GM21717 (cell line): ENCODE data around the gene KREMEN2.

Experiments used
- ATAC-seq: cut with Tn5 transposase; IDR thresholded peaks from one replicate; pipeline ENCODE4 v1.9.1; 2021; ENCODE audit warnings: mild to moderate bottlenecking, moderate library complexity; ENCODE audit not compliant: unreplicated experiment

KREMEN2 gene

DNA sequence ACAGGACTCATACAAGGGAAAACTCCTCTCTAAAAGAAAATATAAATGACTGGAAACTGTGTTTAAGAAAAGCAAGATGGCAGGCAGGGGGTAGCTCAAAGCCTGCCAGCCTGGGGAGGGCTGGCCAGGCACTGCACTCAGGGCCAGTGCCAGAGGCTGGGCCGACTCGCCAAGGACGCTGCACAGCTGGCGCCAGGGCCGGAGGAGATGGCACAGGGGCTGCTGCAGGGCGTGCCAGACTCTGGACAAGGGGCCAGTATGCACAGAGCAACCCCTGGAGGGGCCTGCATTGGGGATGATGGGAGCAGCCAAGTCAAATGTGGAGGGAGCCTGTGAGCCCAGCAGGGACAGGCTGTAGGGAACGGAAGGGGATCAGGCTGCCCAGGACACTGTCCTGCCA lies 12.1 kb downstream of the KREMEN2 start:
- no peak for ATAC-seq

DNA sequence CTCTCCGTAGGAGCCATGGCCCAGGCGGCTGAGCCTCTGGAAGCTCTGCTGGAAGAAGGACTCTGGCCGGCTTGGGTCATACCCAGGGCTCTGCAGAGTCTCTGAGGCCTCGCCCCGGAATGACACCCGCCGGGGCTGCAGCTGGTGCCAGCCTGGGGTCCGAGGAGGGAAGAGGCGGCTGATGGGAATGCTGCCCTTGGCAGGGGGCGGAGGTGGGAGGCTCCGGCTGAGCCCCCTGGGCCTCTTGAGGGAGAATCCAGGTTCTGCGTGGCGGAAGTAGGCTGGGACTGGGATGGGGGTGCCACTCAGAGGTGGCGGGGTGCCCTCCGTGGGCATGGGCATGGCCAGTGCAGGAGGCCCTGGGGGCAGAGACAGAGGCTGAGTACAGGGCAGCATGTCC lies 12.6 kb downstream of the KREMEN2 start:
- ATAC-seq: no peak

DNA sequence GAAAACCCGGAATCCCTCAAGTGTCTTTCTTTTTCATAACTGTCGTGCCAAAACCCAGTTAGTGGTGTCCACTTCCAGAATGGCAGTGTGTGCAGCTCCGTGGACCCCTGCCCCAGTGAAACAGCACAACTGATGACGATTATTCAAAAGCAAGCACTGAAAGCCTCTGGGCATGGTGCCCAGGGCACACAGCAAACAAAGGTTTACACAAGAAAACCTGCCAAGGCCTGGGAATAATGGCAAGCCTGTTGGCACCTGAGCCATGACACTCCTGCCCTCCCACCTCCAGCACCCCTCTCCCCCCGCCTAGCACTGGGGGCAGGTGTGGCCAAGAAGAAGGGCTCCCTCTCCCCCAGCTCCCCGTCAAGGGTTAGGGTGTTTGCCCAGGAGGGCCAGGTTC lies 13.4 kb downstream of the KREMEN2 start:
- no peak for ATAC-seq

DNA sequence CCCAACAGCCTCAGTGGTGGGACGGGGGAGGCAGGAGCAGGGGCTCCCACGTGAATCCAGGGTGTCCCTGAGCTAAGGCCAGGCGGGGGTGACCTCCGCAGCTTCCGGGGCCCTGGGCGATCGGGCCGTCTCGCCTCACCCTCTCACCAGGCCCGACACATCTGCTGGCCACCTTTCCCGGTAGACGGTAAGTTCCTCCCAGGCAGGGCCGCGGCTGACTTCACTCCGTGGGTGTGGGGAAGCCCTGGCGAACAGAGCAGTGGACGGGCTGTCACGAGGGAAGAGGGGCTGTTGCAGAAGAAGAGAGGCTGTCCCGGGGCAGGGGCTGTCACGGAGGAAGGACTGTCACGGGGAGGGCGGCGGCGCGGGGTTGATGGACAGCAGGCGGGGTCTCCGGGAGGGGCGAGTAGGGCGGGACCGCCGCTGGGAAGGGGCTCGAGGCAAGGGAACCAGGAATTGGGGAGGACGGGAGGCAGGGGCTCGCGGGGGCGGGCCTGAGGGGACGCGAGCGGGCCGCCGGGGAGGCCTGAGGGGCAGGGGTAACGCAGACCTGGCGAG lies 15.7 kb downstream of the KREMEN2 start:
- no peak for ATAC-seq

DNA sequence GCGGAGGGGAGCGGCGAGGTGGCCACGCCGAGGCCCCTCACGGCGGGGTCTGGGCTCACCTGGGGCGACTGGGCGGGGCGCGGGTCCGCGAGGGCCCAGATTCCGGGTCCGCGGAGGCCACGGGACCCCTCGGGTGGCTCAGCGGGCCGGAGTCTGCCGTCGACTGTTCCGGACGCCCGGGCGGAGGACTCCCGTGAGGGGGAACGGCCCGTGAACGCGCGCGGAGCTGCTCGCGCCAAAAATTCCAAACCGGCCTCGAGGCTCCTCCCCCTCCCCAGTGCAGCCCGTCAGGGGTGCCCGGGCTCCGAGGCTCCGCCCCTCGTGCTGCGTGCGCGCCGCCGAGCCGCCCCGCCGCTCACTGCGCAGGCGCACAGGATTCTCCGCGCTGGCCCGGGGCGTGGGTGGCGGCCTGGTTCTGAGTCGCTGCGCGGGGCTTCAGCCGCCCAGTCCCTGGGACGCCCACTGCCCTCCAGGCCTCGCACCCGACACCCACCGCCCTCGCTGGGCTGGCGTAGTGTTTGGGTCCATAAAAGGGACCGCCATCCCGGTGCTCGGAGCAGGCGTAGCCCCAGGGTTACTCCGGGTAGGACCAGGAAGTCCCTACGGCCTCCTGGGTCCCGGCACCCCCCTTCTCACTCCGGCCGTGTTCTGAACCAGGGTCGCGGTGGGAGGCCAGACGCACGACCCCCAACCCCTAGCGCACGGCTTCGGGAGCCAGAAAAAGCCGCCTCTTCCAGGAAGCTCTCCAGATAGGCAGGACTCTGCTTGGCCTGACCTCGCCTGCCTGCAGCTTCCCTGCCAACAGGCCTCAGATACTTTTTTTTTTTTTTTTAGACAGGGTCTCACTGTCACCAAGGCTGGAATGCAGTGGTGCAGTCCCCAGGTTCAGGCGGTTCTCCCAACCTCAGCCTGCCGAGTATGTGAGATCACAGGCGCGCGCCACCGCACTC lies 16.4 kb downstream of the KREMEN2 start, which contains the start of gene PKMYT1:
TSS of gene PKMYT1 (minus strand) at position 220 of the 950 bp plus-strand sequence. CDS start 789 bp downstream, outside the sequence.
- peak; percentile 45 for ATAC-seq

DNA sequence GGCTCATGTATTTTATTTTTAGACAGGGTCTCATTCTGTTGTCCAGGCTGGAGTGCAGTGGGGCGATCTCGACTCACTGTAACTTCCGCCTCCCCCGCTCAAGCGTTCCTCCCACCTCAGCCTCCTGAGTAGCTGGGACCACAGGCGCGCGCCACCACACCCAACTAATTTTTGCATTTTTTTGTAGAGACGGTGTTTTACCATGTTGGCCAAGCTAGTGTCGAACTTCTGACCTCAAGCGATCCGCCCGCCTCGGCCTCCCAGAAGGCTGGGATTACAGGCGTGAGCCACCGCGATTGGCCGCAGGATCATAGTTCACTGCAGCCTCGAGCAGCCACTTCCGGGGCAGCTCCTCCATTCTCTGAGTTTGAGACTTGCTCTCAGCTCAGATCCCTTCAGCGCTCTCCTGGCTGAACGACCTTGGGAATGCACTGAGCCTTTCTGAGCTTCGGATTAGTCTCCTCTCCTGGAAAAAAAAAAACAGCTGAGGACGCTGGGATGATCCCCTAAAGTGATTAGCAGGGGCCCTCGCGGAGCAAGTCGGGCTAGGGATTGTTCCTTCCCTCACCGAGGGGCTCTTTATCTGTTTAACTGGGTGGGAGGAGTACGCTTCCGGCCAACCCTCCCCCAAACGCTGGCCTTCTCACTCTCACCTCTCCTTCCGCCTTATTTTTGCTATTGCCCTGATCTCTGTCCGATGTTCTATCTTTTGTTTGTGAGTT lies 17.3 kb downstream of the KREMEN2 start:
- no peak for ATAC-seq

DNA sequence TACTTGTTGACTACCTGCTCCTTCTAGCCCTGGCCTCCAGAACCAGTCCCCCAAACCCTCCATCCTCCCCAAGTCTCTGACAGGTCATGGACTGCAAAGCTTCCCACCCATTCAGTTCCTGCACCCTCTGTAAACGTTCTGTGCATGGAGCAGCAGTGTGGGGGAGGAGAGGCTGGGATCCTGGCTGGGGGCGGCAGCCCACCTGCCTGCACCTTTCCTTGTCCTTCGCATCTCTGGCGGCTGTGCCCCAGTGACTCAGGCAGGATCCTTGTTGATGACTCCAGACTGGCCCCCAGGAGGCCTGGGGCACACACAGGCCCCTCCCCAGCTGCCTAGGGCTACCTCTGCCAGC lies 17.8 kb downstream of the KREMEN2 start:
- ATAC-seq: no peak

DNA sequence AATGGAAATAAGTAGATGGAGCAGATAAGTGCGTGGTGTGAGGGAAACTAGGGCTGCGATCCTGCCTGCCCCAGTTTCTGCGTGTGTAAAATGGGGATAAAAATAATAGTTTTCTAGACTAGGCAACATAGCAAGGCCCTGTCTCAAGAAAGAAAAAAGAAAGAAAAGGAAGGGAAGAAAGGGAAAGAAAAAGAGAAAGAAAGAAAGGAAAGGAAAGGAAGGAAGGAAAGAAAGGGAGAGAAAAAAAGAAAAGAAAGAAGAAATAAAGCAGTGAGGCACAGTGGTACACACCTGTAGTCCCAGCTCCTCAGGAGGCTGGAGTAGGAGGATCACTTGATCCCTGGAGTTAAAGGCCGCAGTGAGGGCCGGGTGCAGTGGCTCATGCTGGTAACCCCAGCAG lies 18.3 kb downstream of the KREMEN2 start:
- no peak for ATAC-seq

DNA sequence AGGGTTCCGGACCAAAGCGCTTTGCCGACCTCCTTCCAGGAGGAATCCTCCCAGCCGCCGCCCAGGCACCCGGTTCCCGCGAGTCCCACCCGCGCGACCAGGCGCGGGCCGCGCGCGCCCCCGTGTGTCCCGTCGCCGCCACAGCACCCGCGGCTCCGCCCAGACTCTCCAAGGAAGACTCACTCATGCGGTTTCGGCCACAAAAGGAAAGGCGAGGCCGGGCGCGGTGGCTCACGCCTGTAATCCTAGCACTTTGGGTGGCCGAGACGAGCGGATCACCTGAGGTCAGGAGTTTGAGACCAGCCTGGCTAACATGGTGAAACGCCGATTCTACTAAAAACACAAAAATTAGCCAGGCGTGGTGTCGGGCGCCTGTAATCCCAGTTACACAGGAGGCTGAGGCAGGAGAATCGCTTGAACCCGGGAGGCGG lies 19.6 kb downstream of the KREMEN2 start:
- ATAC-seq: no peak

DNA sequence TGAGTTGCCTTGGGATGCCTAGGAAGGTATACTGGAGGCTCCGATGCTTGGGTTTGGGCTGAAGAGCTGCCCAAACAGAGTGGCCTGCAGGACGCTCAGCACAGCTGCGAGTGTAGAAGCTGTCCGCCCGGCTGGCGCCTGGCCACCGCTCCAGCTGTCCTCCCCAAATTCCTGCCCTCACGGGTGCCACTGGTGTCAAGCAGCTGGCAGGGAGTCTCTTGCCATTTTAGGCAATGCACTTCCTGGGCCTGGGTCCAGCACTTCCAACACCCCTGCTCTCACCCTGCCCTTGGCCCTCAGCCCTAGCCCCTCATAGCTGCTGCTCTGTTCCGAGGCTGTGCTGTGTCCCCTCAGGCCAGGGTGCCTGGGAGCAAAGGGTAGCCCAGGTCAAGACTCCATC lies 21.4 kb downstream of the KREMEN2 start:
- no peak for ATAC-seq

DNA sequence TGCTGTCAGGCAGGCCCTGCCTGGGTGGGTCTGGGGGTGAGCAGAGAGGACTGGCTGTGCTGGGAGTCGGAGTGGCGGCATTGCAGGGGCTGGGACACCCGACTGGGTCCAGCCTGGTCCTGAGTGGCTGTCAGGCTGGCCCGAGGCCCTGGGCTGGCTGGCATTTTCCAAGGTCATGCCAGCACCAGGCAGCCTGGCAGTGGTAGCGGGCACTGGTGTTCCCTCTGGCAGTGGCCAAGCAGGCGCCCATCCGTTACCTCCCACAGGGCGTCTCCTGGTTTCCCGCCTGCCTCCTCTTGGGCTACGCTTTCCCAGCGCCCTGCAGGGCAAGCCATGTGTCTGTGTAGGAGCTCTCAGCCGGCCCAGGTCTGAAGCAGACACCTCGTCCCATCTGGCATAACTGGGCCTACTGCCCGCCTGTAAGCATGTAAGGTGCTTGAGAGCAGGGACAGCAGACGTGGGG lies 21.8 kb downstream of the KREMEN2 start:
- no peak for ATAC-seq

DNA sequence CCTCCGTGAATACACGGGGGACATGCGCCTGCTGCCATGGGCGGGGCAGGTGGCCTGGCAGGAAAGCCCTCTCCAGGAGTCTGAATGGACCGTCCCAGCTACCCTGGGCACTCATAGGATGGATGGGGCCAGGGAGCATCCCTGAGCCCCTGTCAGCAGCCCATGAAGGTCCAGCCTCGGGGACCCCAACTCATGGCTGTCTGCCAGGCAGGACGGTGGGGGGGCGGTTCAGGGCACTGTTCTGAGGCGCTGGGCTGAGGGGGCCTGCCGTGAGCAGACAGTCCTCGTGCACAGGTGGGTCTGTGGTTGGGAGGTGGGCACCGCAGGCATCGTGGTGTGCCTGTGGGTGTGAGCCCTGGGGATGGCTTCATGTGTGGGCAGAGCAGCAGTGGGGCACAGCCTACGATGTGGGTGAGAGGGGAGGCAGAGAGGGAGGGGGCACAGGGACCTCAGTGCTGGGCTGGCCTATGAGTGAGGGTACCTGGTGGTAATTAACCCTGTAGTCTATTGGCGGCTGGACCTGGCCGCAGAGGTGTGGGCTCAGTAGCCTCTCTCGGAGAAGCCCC lies 22.6 kb downstream of the KREMEN2 start:
- no peak for ATAC-seq

DNA sequence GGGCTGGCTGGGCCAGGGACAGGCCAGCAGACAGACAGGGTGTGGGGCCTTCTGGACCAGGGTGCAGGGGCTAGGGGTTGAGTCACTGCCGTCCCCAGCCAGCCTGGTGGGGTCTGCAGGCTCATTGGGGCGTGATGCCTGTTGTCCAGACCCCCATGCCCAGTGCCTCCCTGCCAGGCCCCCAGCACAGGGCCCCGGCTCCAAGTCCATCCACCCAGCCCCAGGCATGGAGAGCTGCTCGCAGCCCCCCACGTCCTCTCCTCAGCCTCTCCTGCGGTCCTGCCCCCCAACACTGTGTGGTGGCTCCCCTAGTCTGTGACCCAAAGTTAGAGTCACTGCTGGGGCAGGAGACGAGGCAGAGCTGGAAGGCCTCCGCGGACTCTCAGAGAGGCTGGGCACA lies 23.2 kb downstream of the KREMEN2 start:
- ATAC-seq: no peak

DNA sequence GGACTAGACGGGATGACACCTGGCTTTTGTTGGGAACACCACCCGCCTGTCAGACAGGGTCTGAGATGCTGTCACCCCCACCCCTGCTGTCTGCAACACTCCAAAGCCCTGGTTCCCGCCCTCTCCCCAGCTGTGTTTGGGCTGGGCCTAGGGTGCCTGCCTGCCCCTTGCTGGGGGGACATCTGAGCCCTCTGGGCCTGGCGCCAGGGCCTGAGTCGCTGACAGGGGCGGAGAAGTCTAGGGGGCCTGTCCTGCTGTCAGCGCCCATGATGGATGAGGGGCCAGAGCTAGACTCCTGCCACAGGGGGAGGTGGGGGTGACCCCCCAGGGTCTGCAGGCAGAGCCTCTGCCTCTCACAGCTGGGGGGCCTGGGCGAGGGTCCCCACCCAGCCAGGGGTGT lies 23.8 kb downstream of the KREMEN2 start:
- ATAC-seq: no peak

DNA sequence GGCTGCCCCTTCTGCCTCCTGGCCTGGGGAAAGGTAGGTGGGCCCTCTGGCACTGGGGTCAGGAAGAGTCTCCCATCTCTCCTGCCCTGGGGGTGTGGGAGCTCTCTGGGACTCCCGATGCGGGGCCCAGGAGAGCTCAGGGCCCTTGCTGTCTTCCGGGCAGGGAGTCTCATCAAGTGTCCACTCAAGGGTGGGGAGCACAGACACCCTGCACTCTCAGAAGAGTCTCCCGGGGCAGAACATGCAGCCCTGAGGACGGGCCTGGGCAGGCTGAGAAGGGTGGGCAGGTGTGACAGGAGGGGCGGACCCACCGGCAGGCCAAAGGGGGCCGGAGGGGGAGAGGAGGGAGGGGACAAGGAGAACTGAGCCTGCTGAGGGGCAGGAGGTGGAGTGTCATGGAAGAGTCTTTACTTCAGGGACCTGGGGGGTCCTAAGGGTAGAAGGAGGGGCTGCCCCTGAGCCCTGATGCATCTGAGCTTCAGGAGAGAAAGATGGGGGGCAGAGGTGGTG lies 24.6 kb downstream of the KREMEN2 start:
- ATAC-seq: no peak

DNA sequence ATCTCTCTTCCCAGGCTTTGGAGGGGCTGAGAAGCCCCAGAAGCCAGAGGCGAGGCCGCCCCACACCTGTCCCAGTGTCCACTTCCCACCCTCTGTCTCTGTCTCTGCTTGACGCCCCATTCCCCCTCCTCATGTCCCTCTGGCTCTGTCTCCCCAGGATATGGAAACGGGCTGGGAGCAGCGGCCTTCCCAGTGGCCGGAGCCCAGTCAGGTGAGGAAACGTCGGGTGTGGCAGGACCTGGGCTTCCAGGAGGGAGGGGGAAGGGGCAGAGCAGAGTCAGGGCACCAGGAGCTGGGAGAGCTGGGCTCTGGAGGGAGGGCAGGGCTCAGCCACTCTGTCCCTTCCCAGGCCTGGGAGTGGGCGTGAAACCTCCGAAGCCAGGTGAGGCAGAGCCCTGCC lies 26.8 kb downstream of the KREMEN2 start:
- ATAC-seq: no peak

DNA sequence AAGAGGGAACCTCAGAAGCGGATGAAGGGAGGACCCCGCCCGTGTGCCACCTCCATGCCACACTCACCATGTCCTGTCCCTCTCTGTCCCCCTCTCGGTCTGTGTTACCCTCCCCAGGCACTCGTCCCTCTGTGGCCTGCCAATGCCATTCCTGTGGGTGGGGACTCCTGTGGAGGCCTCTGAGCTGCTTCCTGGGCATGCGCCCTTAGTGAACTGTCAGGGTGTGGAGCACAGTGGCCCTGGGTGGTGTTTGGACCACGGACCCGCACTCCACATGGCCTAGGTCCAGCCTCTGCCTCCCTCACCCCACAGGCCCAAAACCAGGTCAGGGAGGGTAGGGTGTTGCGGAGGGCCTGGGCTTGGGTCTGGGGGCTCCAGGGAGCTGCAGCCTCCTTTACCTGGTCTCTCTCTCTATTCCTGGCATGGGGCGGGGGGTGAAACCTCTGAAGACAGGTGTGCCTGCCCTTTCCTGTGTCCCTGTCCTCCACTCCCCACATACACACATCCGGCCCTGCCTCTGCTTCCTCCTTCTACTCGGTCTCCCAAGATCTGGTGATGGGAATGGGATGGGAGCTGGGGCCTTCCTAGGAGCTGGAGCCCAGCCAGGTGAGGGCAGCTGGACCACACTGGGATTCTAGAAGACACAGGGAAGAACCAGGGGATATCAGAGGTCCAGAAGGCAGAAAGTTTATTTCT lies 27.6 kb downstream of the KREMEN2 start:
- ATAC-seq: no peak

DNA sequence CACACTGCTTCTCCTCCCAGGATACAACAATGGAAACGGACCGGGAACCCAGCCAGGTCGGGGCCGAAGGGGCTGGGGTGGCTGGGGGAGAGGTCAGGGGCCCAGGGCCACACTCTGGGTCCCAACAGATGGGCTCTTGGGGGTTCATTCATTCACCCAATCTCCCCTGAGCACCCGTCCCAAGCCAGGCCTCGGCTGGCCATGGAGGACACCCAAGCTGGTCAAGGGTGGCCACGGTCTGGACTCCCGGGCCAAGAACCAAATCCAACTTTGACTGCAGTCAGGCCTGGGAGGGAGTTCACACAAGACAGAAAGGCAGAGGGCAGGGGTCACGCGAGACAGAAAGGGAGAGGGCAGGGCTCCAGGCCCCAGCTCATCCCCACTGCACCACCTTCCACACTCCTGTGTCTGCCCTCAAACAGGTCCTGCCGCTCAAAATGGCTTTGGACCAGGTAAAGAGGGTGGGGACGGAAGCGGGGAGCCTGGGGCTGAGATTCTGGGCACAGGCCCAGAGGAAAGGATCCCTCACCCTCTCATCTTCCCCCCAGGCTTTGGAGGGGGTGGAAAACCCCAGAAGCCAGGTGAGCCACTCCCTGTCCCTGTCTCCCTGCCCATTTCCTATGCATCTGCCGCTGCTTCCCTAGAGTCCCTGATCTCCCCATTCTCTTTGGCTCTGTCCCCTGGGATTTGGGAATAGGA lies 28.5 kb downstream of the KREMEN2 start:
- no peak for ATAC-seq

DNA sequence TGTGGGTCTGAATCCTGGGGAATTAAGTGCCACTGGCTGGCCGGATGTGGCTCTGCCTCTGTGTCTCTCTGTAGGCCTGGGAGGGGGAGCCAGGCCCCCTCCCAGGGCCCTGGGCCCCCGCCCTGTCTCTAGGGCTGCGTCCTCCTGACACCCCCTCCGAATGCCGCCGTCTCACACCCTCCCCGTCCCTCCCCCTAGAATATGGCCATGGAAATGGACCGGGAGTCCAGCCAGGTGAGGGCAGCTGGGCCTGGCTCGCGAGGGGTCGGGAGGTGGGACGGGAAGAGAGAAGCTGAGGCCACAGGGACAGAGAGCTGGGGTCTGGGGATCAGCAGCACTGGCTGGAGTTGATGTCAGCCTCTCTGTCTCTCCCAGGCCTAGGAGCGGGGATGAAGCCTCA lies 32.2 kb downstream of the KREMEN2 start:
- no peak for ATAC-seq

DNA sequence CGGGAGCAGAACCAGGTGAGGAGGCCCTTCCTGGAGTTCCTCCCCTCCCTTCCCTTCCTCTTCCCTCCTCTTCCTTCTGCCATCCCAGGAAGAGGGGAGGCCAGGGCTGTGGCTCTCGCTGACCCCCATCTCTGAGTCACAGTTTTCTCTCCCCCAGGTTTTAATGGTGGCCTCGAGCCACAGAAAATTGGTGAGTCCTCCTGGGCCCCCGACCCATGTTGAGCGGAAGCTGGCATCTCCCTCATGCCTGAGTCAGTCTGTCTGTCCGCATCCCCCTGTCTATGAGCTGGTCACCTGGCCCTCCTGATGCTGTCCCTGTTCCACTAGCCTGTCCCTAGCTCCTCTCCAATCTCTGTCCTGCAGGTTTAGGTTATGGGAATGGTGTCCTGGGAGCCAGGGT lies 35.9 kb downstream of the KREMEN2 start:
- no peak for ATAC-seq
